ENCODE results near the gene ANKS1B. TPM values are rescaled to one million over a fixed set of nuclear protein-coding genes. Genes with fewer than 3 reads are reported as not detected.

Gene ANKS1B
- total RNA-seq, 4 donors from 2014 or later, result 1.5 to 5.5 (median 4.4) TPM

DNA sequence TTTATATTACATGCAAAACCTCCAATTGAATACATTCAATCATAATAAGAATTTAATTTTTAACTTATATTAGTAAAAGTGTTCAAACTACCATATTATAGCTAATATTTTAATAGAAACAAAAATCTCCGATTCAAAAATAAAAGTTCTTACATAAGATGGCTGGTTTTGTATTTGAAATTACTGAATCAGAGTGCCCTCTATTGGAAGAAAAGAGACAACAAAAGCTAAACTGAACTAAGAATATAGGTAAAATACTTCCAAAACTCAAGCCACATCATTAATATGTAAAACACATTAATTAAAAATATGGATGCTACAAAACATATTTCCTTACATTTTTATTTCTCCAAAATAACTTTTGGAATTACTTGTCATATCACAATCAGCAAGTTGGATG is 216.9 kb downstream of the ANKS1B start:
- intact Hi-C loops (cut with DNase I; ENCODE audit: low total_unique reads), result loop anchor here (5.0 kb wide), 1 partner anchor 866 kb away; no protein-coding TSS in a partner anchor
- no peak overlapping the region for H3K4me3 ChIP-seq (ENCODE audit: low read depth, poor library complexity, severe bottlenecking)
- no peak for TF ChIP-seq CTCF (IDR thresholded peaks at IDR 0.05)
- TF ChIP-seq POLR2A (IDR thresholded peaks at IDR 0.05), result no peak
- WGBS, 2 donors, result 8 to 11% methylated on average over 1 of the region's 1 CpG
- no peak for DNase-seq (ENCODE audit: low spot score in 2 of 2)

- no peak for DNase-seq (ENCODE audit: low spot score in 2 of 2)
- intact Hi-C loops (cut with DNase I; ENCODE audit: low total_unique reads), result loop anchor here (5.0 kb wide), 1 partner anchor 864 kb away; no protein-coding TSS in a partner anchor
- TF ChIP-seq CTCF (IDR thresholded peaks at IDR 0.05) (no peak), POLR2A (IDR thresholded peaks at IDR 0.05) (no peak)
- H3K4me3 ChIP-seq (ENCODE audit: low read depth, poor library complexity, severe bottlenecking), result no peak overlapping the region
- WGBS, 2 donors, result 71 to 73% methylated on average over 1 of the region's 1 CpG
Measured at GRCh38 chr12:99766408-99766807, 218.3 kb downstream of the ANKS1B start.

GRCh38 chr12:99765469-99766114 is 219.1 kb downstream of the ANKS1B start:
- intact Hi-C loops (cut with DNase I; ENCODE audit: low total_unique reads), result loop anchor here (5.0 kb wide), 1 partner anchor 863 kb away; no protein-coding TSS in a partner anchor
- WGBS, 2 donors, result 71 to 76% methylated on average over 3 of the region's 3 CpGs
- DNase-seq (ENCODE audit: low spot score in 2 of 2), result no peak
- TF ChIP-seq CTCF (IDR thresholded peaks at IDR 0.05) (no peak), POLR2A (IDR thresholded peaks at IDR 0.05) (no peak)
- no peak overlapping the region for H3K4me3 ChIP-seq (ENCODE audit: low read depth, poor library complexity, severe bottlenecking)

DNA sequence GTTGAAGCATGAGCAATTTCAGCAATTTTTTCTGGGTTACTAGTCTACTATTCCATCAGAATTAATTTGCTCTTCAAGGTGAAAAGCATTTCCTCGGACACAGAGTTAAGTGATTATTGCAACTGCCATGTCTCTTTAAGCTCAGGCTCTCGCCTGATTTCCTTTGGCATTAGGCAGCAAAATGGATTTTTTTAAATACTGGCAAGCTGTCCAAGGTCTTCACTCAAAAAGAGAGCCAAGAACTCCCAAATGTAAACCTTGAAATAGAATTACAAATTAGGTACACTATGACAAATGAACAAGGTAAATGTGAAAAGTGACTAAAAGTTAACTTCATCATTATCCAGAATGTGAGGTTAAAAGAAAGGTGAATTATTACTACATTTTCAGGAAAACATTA is 225.3 kb downstream of the ANKS1B start:
- intact Hi-C loops (cut with DNase I; ENCODE audit: low total_unique reads), result no loop called here
- H3K4me3 ChIP-seq (ENCODE audit: low read depth, poor library complexity, severe bottlenecking), result no peak overlapping the region
- DNase-seq (ENCODE audit: low spot score in 2 of 2), result no peak
- TF ChIP-seq CTCF (IDR thresholded peaks at IDR 0.05) (no peak), POLR2A (IDR thresholded peaks at IDR 0.05) (no peak)
- WGBS, 2 donors, result 75 to 84% methylated on average over 2 of the region's 2 CpGs

DNA sequence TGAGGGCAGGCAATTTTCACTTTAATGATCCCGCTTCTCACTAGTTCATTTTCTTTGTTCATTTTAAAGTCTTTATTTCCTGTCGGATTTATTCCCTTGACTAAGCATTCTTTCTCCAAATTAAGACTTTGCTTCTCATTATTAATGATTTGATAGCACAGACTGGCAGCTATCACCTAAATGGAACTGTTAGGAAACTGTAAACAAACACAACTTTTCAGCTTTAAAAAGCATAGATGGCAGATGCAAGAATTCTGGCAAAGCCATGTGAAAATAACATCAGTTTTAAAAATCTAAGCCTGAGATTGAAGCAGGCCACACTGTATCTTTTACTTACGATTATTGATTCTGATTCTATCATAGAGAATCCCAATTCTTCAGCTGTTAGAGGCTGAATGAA is 225.7 kb downstream of the ANKS1B start:
- WGBS, 2 donors, result 87 to 90% methylated on average over 3 of the region's 3 CpGs
- DNase-seq (ENCODE audit: low spot score in 2 of 2), result no peak
- intact Hi-C loops (cut with DNase I; ENCODE audit: low total_unique reads), result no loop called here
- H3K4me3 ChIP-seq (ENCODE audit: low read depth, poor library complexity, severe bottlenecking), result no peak overlapping the region
- TF ChIP-seq CTCF (IDR thresholded peaks at IDR 0.05) (no peak), POLR2A (IDR thresholded peaks at IDR 0.05) (no peak)

- TF ChIP-seq POLR2A (IDR thresholded peaks at IDR 0.05), result no peak
- no peak for TF ChIP-seq CTCF (IDR thresholded peaks at IDR 0.05)
- H3K4me3 ChIP-seq (ENCODE audit: low read depth, poor library complexity, severe bottlenecking), result no peak overlapping the region
- intact Hi-C loops (cut with DNase I; ENCODE audit: low total_unique reads), result no loop called here
- DNase-seq (ENCODE audit: low spot score in 2 of 2), result no peak
Measured at GRCh38 chr12:99752740-99753139, 232.0 kb downstream of the ANKS1B start.
